ENCODE data around the gene KCNH4.
"Not testable (repeated sequence)": the region's sequence is repeated elsewhere in the genome, so short reads cannot be mapped to it uniquely, and the experiment has no call there.

Gene KCNH4

GRCh38 chr17:42180922-42181850 is at the start of gene KCNH4:
TSS of gene KCNH4 (minus strand) at chr17:42181142. CDS start at chr17:42180945, 197 bp downstream.
- DNase-seq = peak; percentile 90

- DNase-seq = no peak
Observed at GRCh38 chr17:42230225-42230624, 49.3 kb upstream of the KCNH4 start.

GRCh38 chr17:42227849-42228700 is 47.1 kb upstream of the KCNH4 start:
- no peak for DNase-seq

GRCh38 chr17:42225646-42226045 is 44.7 kb upstream of the KCNH4 start:
- DNase-seq = no peak

GRCh38 chr17:42224651-42225050 is 43.7 kb upstream of the KCNH4 start:
- no peak for DNase-seq

GRCh38 chr17:42221886-42222745 is 41.2 kb upstream of the KCNH4 start:
- DNase-seq = peak; percentile 64

- not testable (repeated sequence) for DNase-seq
Observed at GRCh38 chr17:42219280-42219679, 38.3 kb upstream of the KCNH4 start.

GRCh38 chr17:42214156-42214555 is 33.2 kb upstream of the KCNH4 start:
- DNase-seq = no peak

- no peak for DNase-seq
Observed at GRCh38 chr17:42212382-42212781, 31.4 kb upstream of the KCNH4 start.

GRCh38 chr17:42211921-42212341 is 31.0 kb upstream of the KCNH4 start:
- not testable (repeated sequence) for DNase-seq

GRCh38 chr17:42210046-42210445 is 29.1 kb upstream of the KCNH4 start:
- DNase-seq = no peak

GRCh38 chr17:42206153-42206612 is 25.2 kb upstream of the KCNH4 start:
- not testable (repeated sequence) for DNase-seq

GRCh38 chr17:42203354-42203753 is 22.4 kb upstream of the KCNH4 start:
- DNase-seq = no peak

- DNase-seq = no peak
Observed at GRCh38 chr17:42202696-42203095, 21.8 kb upstream of the KCNH4 start.

GRCh38 chr17:42202159-42202558 is 21.2 kb upstream of the KCNH4 start:
- no peak for DNase-seq

- no peak for DNase-seq
Observed at GRCh38 chr17:42201458-42201772, 20.5 kb upstream of the KCNH4 start.

- DNase-seq = no peak
Observed at GRCh38 chr17:42200706-42201457, 19.9 kb upstream of the KCNH4 start.

- DNase-seq = no peak
Observed at GRCh38 chr17:42199416-42200011, 18.6 kb upstream of the KCNH4 start.

GRCh38 chr17:42198897-42199296 is 18.0 kb upstream of the KCNH4 start:
- no peak for DNase-seq

GRCh38 chr17:42197564-42198156 is 16.7 kb upstream of the KCNH4 start:
- DNase-seq = no peak

Data from stimulated activated CD4-positive, alpha-beta T cell treated with anti-CD3 and anti-CD28 coated beads, Interleukin-4, amount 100 ng/mL, for 24 hours (primary cell).